HCT116 (cell line): ENCODE measurements around the gene CKS1B.

ENCODE experiments used
- CEBPB ChIP-seq: IDR thresholded peaks from 2 replicates; pipeline ENCODE4 v1.6.1; 2012; ENCODE audit warnings: low read depth
- EGR1 ChIP-seq: IDR thresholded peaks from 2 replicates; pipeline ENCODE4 v1.6.1; 2012; ENCODE audit warnings: low read depth
- EZH2 ChIP-seq: fragments of 200-600 bp; sonication (generic); IDR thresholded peaks from 2 replicates; pipeline ENCODE4 v1.6.1; 2017; ENCODE audit warnings: antibody characterized with exemption, mixed run types
- EZH2phosphoT487 ChIP-seq: fragments of 200-600 bp; IDR thresholded peaks from 2 replicates; pipeline ENCODE4 v1.6.1; 2018; ENCODE audit warnings: antibody characterized with exemption, borderline replicate concordance
- MAX ChIP-seq: IDR thresholded peaks from 2 replicates; pipeline ENCODE4 v1.6.1; 2012
- POLR2A ChIP-seq: IDR thresholded peaks from 2 replicates; pipeline ENCODE4 v1.7.0; 2011; ENCODE audit warnings: borderline replicate concordance; ENCODE audit not compliant: insufficient read depth, insufficient read length; ENCODE audit errors: extremely low read depth
- POLR2AphosphoS5 ChIP-seq: IDR thresholded peaks from 2 replicates; pipeline ENCODE4 v1.6.1; 2011; ENCODE audit warnings: mild to moderate bottlenecking, low read depth, low read length, moderate library complexity
- RAD21 ChIP-seq: IDR thresholded peaks from 2 replicates; pipeline ENCODE4 v1.6.1; 2012; ENCODE audit warnings: low read depth, mild to moderate bottlenecking
- SP1 ChIP-seq: IDR thresholded peaks from 2 replicates; pipeline ENCODE4 v1.6.1; 2012; ENCODE audit warnings: low read depth
- YY1 ChIP-seq: IDR thresholded peaks from 2 replicates; pipeline ENCODE4 v1.6.1; 2011; ENCODE audit warnings: low read length, low read depth, moderate library complexity, mild to moderate bottlenecking; ENCODE audit not compliant: insufficient replicate concordance; ENCODE audit errors: extremely low read depth
- ZBTB33 ChIP-seq: IDR thresholded peaks from 2 replicates; pipeline ENCODE4 v1.6.1; 2011; ENCODE audit warnings: mild to moderate bottlenecking, low read length, moderate library complexity; ENCODE audit not compliant: insufficient replicate concordance; ENCODE audit errors: extremely low read depth
- ZNF274 ChIP-seq: fragments of 200-500 bp; sonication (Bioruptor generic); IDR thresholded peaks from 2 replicates; pipeline ENCODE4 v1.6.1; 2014; ENCODE audit warnings: mild to moderate bottlenecking, low read depth, low read length, inconsistent platforms
- TF ChIP-seq, protein P1 (sequence below), 3 experiments: fragments of 200-600 bp in 1 of 3; sonication (generic) in 1 of 3; IDR thresholded peaks in 2 of 3; conservative IDR thresholded peaks in 1 of 3; 2 replicates each; pipeline ENCODE4 v1.5.1; 2012 to 2017; ENCODE audit warnings: low read depth in 2 of 3, low read length in 2 of 3, antibody characterized with exemption in 1 of 3, borderline replicate concordance in 1 of 3, control low read depth in 1 of 3, mild to moderate bottlenecking in 1 of 3, mixed read lengths in 1 of 3, mixed run types in 1 of 3, moderate library complexity in 1 of 3; ENCODE audit not compliant: insufficient read depth in 1 of 3

- TF ChIP-seq EZH2: no peak
- no peak for TF ChIP-seq POLR2A
- no peak; the same call in none of the 2 replicates for TF ChIP-seq MAX
- peak; percentile 32 for TF ChIP-seq POLR2AphosphoS5
- TF ChIP-seq, protein P1, sequence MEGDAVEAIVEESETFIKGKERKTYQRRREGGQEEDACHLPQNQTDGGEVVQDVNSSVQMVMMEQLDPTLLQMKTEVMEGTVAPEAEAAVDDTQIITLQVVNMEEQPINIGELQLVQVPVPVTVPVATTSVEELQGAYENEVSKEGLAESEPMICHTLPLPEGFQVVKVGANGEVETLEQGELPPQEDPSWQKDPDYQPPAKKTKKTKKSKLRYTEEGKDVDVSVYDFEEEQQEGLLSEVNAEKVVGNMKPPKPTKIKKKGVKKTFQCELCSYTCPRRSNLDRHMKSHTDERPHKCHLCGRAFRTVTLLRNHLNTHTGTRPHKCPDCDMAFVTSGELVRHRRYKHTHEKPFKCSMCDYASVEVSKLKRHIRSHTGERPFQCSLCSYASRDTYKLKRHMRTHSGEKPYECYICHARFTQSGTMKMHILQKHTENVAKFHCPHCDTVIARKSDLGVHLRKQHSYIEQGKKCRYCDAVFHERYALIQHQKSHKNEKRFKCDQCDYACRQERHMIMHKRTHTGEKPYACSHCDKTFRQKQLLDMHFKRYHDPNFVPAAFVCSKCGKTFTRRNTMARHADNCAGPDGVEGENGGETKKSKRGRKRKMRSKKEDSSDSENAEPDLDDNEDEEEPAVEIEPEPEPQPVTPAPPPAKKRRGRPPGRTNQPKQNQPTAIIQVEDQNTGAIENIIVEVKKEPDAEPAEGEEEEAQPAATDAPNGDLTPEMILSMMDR (IDR thresholded peaks at IDR 0.05 in 2 of 3, conservative IDR thresholded peaks at IDR 0.05 in 1 of 3; ENCODE audit: borderline replicate concordance in 1 of 3, insufficient read depth in 1 of 3, low read depth in 2 of 3, low read length in 2 of 3): no peak
- no peak for TF ChIP-seq ZBTB33
- TF ChIP-seq EZH2phosphoT487: no peak
- no peak for TF ChIP-seq YY1
- TF ChIP-seq ZNF274: no peak
- no peak for TF ChIP-seq EGR1
- TF ChIP-seq CEBPB: no peak
- TF ChIP-seq SP1: no peak
- TF ChIP-seq RAD21: no peak
Measured at GRCh38 chr1:154962156-154962749, 12.2 kb upstream of the CKS1B start.
